Stomach smooth muscle (tissue), 2 donors: ENCODE results near the gene ALOX12B.
"Not testable (repeated sequence)": the region's sequence is repeated elsewhere in the genome, so short reads cannot be mapped to it uniquely, and the experiment has no call there.

Source experiments
- H3K27ac ChIP-seq: one replicate; pipeline ENCODE4 v1.7.0; 2013; ENCODE audit warnings: mild to moderate bottlenecking, low read length, inconsistent platforms
- H3K27me3 ChIP-seq, 2 donors: one replicate each; pipeline ENCODE4 v1.7.0; 2013; ENCODE audit warnings: low read length in 2 of 2; ENCODE audit not compliant: insufficient read depth in 2 of 2, control insufficient read depth in 1 of 2
- H3K36me3 ChIP-seq, 2 donors: one replicate each; pipeline ENCODE4 v1.7.0; 2013; ENCODE audit warnings: low read length in 2 of 2; ENCODE audit not compliant: control insufficient read depth in 2 of 2, insufficient read depth in 2 of 2
- H3K4me1 ChIP-seq: one replicate; pipeline ENCODE4 v1.7.0; 2013; ENCODE audit warnings: low read length; ENCODE audit not compliant: control insufficient read depth, insufficient read depth
- H3K4me3 ChIP-seq, 2 donors: one replicate each; pipeline ENCODE4 v1.7.0; 2013; ENCODE audit warnings: low read length in 2 of 2
- H3K9ac ChIP-seq, 2 donors: one replicate each; pipeline ENCODE4 v1.7.0; 2013; ENCODE audit warnings: low read length in 2 of 2, mild to moderate bottlenecking in 1 of 2
- H3K9me3 ChIP-seq, 2 donors: one replicate each; pipeline ENCODE4 v1.7.0; 2013; ENCODE audit warnings: low read length in 2 of 2; ENCODE audit not compliant: control insufficient read depth in 2 of 2
- donor health status: healthy.
- donor health status: Pancreatic carcinoma.

ALOX12B gene

GRCh38 chr17:8063761-8064534 is 23.6 kb downstream of the ALOX12B start:
- no peaks in the 10 kb centered on the region for H3K4me1 ChIP-seq
- no peaks in the 10 kb centered on the region for H3K36me3 ChIP-seq
- H3K4me3 ChIP-seq = no peak overlapping the region
- H3K9ac ChIP-seq = no peak overlapping the region
- peaks cover 44 to 51% of the 10 kb centered on the region in 2 donors for H3K27me3 ChIP-seq
- no peaks in the 10 kb centered on the region for H3K9me3 ChIP-seq
- H3K27ac ChIP-seq = no peak overlapping the region

- Histone ChIP-seq H3K9me3 (no peaks in the 10 kb centered on the region), H3K4me1 (peaks cover under 1% of the 10 kb centered on the region), H3K9ac (no peak overlapping the region), H3K4me3 (no peak overlapping the region), H3K36me3 (no peaks in the 10 kb centered on the region), H3K27ac (no peak overlapping the region), H3K27me3 (peaks cover 51 to 58% of the 10 kb centered on the region in 2 donors)
Measured at GRCh38 chr17:8062807-8063483, 24.6 kb downstream of the ALOX12B start.

GRCh38 chr17:8062435-8062806 is 25.1 kb downstream of the ALOX12B start:
- peaks cover 5% of the 10 kb centered on the region for H3K4me1 ChIP-seq
- no peaks in the 10 kb centered on the region for H3K9me3 ChIP-seq
- no peak overlapping the region for H3K27ac ChIP-seq
- H3K4me3 ChIP-seq = no peak overlapping the region
- peaks cover 54 to 60% of the 10 kb centered on the region in 2 donors for H3K27me3 ChIP-seq
- no peaks in the 10 kb centered on the region for H3K36me3 ChIP-seq
- H3K9ac ChIP-seq = no peak overlapping the region

- not testable (repeated sequence) for H3K9ac ChIP-seq, H3K9me3 ChIP-seq, H3K4me3 ChIP-seq, H3K27ac ChIP-seq, H3K4me1 ChIP-seq, H3K36me3 ChIP-seq
- peaks cover 57 to 63% of the 10 kb centered on the region in 2 donors for H3K27me3 ChIP-seq
Measured at GRCh38 chr17:8061851-8062250, 25.7 kb downstream of the ALOX12B start.

- Histone ChIP-seq H3K9ac (no peak overlapping the region), H3K27ac (no peak overlapping the region), H3K27me3 (peaks cover 65 to 69% of the 10 kb centered on the region in 2 donors), H3K4me3 (no peak overlapping the region), H3K4me1 (peaks cover 5% of the 10 kb centered on the region), H3K9me3 (no peaks in the 10 kb centered on the region), H3K36me3 (no peaks in the 10 kb centered on the region)
Measured at GRCh38 chr17:8060274-8060673, 27.2 kb downstream of the ALOX12B start.

GRCh38 chr17:8059131-8059530 is 28.4 kb downstream of the ALOX12B start:
- peaks cover 5% of the 10 kb centered on the region for H3K4me1 ChIP-seq
- no peak overlapping the region for H3K9ac ChIP-seq
- H3K9me3 ChIP-seq = no peaks in the 10 kb centered on the region
- no peaks in the 10 kb centered on the region for H3K36me3 ChIP-seq
- peaks cover 63 to 65% of the 10 kb centered on the region in 2 donors for H3K27me3 ChIP-seq
- H3K4me3 ChIP-seq = no peak overlapping the region
- H3K27ac ChIP-seq = no peak overlapping the region

GRCh38 chr17:8057691-8058114 is 29.8 kb downstream of the ALOX12B start:
- Histone ChIP-seq H3K9me3 (no peaks in the 10 kb centered on the region), H3K36me3 (no peaks in the 10 kb centered on the region), H3K9ac (no peak overlapping the region), H3K4me3 (no peak overlapping the region), H3K27ac (no peak overlapping the region), H3K4me1 (peaks cover 5% of the 10 kb centered on the region), H3K27me3 (peaks cover 52 to 55% of the 10 kb centered on the region in 2 donors)

GRCh38 chr17:8056976-8057625 is 30.4 kb downstream of the ALOX12B start:
- Histone ChIP-seq H3K36me3 (no peaks in the 10 kb centered on the region), H3K27me3 (peaks cover 46 to 49% of the 10 kb centered on the region in 2 donors), H3K9ac (no peak overlapping the region), H3K4me3 (no peak overlapping the region), H3K27ac (no peak overlapping the region), H3K4me1 (peaks cover 5% of the 10 kb centered on the region), H3K9me3 (no peaks in the 10 kb centered on the region)

- H3K27ac ChIP-seq = no peak overlapping the region
- no peaks in the 10 kb centered on the region for H3K36me3 ChIP-seq
- no peak overlapping the region for H3K9ac ChIP-seq
- peaks cover 5% of the 10 kb centered on the region for H3K4me1 ChIP-seq
- H3K4me3 ChIP-seq = no peak overlapping the region
- no peaks in the 10 kb centered on the region for H3K9me3 ChIP-seq
- peaks cover 40 to 44% of the 10 kb centered on the region in 2 donors for H3K27me3 ChIP-seq
Measured at GRCh38 chr17:8056232-8056975, 31.1 kb downstream of the ALOX12B start.

GRCh38 chr17:8055851-8056231 is 31.7 kb downstream of the ALOX12B start:
- Histone ChIP-seq H3K27me3 (peaks cover 35 to 39% of the 10 kb centered on the region in 2 donors), H3K27ac (no peak overlapping the region), H3K9ac (no peak overlapping the region), H3K9me3 (no peaks in the 10 kb centered on the region), H3K36me3 (no peaks in the 10 kb centered on the region), H3K4me1 (peaks cover 5% of the 10 kb centered on the region), H3K4me3 (no peak overlapping the region)
